SU-DHL-6 (cell line): ENCODE results near the gene ADAMTS17.

Source experiments
- H2AFZ ChIP-seq: fragments of 200-600 bp; sonication (generic); 2 replicates; pipeline ENCODE4 v1.6.1; 2014; ENCODE audit warnings: low read depth, mild to moderate bottlenecking, moderate library complexity, mixed read lengths, antibody characterized with exemption, low read length; ENCODE audit not compliant: severe bottlenecking
- H3F3A ChIP-seq: fragments of 200-600 bp; shearing (Covaris generic); 2 replicates; pipeline ENCODE4 v1.6.0; 2016; ENCODE audit warnings: antibody characterized with exemption, mild to moderate bottlenecking; ENCODE audit not compliant: insufficient read depth
- H3K27ac ChIP-seq: fragments of 200-600 bp; sonication (generic); 2 replicates; pipeline ENCODE4 v1.5.1; 2016; ENCODE audit warnings: low read depth, mild to moderate bottlenecking, low read length, moderate library complexity, mixed read lengths
- H3K27me3 ChIP-seq: fragments of 200-600 bp; sonication (generic), shearing (Covaris generic); 2 replicates; pipeline ENCODE4 v1.6.0; 2014; ENCODE audit warnings: mild to moderate bottlenecking, low read length
- H3K36me3 ChIP-seq: fragments of 200-600 bp; sonication (generic); 2 replicates; pipeline ENCODE4 v1.6.1; 2014; ENCODE audit warnings: mild to moderate bottlenecking, low read length, mixed read lengths
- H3K4me2 ChIP-seq: fragments of 300-600, 200-600 bp; shearing (Covaris generic), sonication (generic); 2 replicates; pipeline ENCODE4 v1.6.0; 2014; ENCODE audit warnings: low read length, low read depth, mild to moderate bottlenecking; ENCODE audit not compliant: poor library complexity, severe bottlenecking
- H3K4me3 ChIP-seq: fragments of 200-600 bp; sonication (generic); 2 replicates; pipeline ENCODE4 v1.5.1; 2014; ENCODE audit warnings: antibody characterized with exemption, low read length, mild to moderate bottlenecking, mixed read lengths; ENCODE audit not compliant: insufficient read depth, poor library complexity, severe bottlenecking
- H3K79me2 ChIP-seq: fragments of 200-600 bp; sonication (generic); 2 replicates; pipeline ENCODE4 v1.6.1; 2014; ENCODE audit warnings: mild to moderate bottlenecking, low read length, moderate library complexity; ENCODE audit not compliant: insufficient read depth
- H3K9ac ChIP-seq: fragments of 200-600 bp; sonication (generic); 2 replicates; pipeline ENCODE4 v1.7.0; 2014; ENCODE audit warnings: mild to moderate bottlenecking, low read length
- H3K9me2 ChIP-seq: fragments of 200-600 bp; sonication (generic); replicated peaks from 2 replicates; pipeline ENCODE4 v1.6.1; 2014; ENCODE audit warnings: low read length; ENCODE audit not compliant: insufficient read depth
- H3K9me3 ChIP-seq: fragments of 200-600 bp; sonication (generic); 2 replicates; pipeline ENCODE4 v1.6.1; 2014; ENCODE audit warnings: low read length, mixed read lengths; ENCODE audit not compliant: insufficient read depth
- H4K20me1 ChIP-seq: fragments of 200-600 bp; sonication (generic); 2 replicates; pipeline ENCODE4 v1.6.1; 2014; ENCODE audit warnings: low read depth, mild to moderate bottlenecking, antibody characterized with exemption, low read length, moderate library complexity, mixed read lengths
- CTCF ChIP-seq: fragments of 200-600 bp; sonication (generic); IDR thresholded peaks from one replicate; pipeline ENCODE4 v1.5.1; 2017; ENCODE audit warnings: antibody characterized with exemption, mild to moderate bottlenecking, low read length, moderate library complexity; ENCODE audit not compliant: insufficient read depth, poor library complexity, severe bottlenecking
- EZH2phosphoT487 ChIP-seq: fragments of 200-600 bp; sonication (generic), shearing (Covaris generic); conservative IDR thresholded peaks from 2 replicates; pipeline ENCODE4 v1.6.1; 2018; ENCODE audit warnings: mild to moderate bottlenecking, antibody characterized with exemption, low read length, moderate library complexity, mixed read lengths

ADAMTS17 gene

GRCh38 chr15:100277087-100277855, 64.5 kb downstream of the ADAMTS17 start:
- Histone ChIP-seq H3K79me2 (no peaks in the 10 kb centered on the region), H3K9me2 (no peaks in the 10 kb centered on the region), H3F3A (no peaks in the 10 kb centered on the region), H3K36me3 (no peaks in the 10 kb centered on the region), H2AFZ (no peak overlapping the region), H3K27me3 (no peaks in the 10 kb centered on the region), H3K9me3 (no peaks in the 10 kb centered on the region), H3K4me2 (no peak overlapping the region), H3K9ac (no peak overlapping the region), H3K27ac (no peak overlapping the region), H3K4me3 (no peak overlapping the region), H4K20me1 (no peaks in the 10 kb centered on the region)
- TF ChIP-seq EZH2phosphoT487 (no peak), CTCF (no peak)

GRCh38 chr15:100276506-100276905, 65.3 kb downstream of the ADAMTS17 start:
- Histone ChIP-seq H3K36me3 (no peaks in the 10 kb centered on the region), H3K9me3 (no peaks in the 10 kb centered on the region), H3F3A (no peaks in the 10 kb centered on the region), H2AFZ (no peak overlapping the region), H3K9me2 (no peaks in the 10 kb centered on the region), H3K27ac (no peak overlapping the region), H3K9ac (no peak overlapping the region), H4K20me1 (no peaks in the 10 kb centered on the region), H3K4me3 (no peak overlapping the region), H3K4me2 (no peak overlapping the region), H3K79me2 (no peaks in the 10 kb centered on the region), H3K27me3 (no peaks in the 10 kb centered on the region)
- TF ChIP-seq EZH2phosphoT487: no peak
- TF ChIP-seq CTCF: no peak

GRCh38 chr15:100275641-100276040, 66.1 kb downstream of the ADAMTS17 start:
- Histone ChIP-seq H3K9me2 (no peaks in the 10 kb centered on the region), H3K79me2 (no peaks in the 10 kb centered on the region), H2AFZ (no peak overlapping the region), H3K27me3 (no peaks in the 10 kb centered on the region), H4K20me1 (no peaks in the 10 kb centered on the region), H3K36me3 (no peaks in the 10 kb centered on the region), H3K4me3 (no peak overlapping the region), H3K9ac (no peak overlapping the region), H3F3A (no peaks in the 10 kb centered on the region), H3K9me3 (no peaks in the 10 kb centered on the region), H3K4me2 (no peak overlapping the region), H3K27ac (no peak overlapping the region)
- TF ChIP-seq EZH2phosphoT487 (no peak), CTCF (no peak)
